K562 (cell line): ENCODE results near the gene BRICD5. TPM values are rescaled to one million over a fixed set of nuclear protein-coding genes. Genes with fewer than 3 reads are reported as not detected.

ENCODE experiments used
- ARID2 ChIP-seq: fragments of 450-650 bp; IDR thresholded peaks from 2 replicates; pipeline ENCODE4 v1.6.1; 2017; ENCODE audit warnings: antibody characterized with exemption, mild to moderate bottlenecking
- BHLHE40 ChIP-seq: IDR thresholded peaks from 2 replicates; pipeline ENCODE4 v1.6.1; 2011; ENCODE audit warnings: low read length, improper control_type of control experiment
- CCAR2 ChIP-seq: fragments of 200-400 bp; formaldehyde crosslinking; IDR thresholded peaks from 2 replicates; pipeline ENCODE4 v1.6.1; 2017; ENCODE audit warnings: mild to moderate bottlenecking, low read depth, low read length
- ELF2 ChIP-seq: fragments of 250-450 bp; sonication (Bioruptor Pico); IDR thresholded peaks from 2 replicates; pipeline ENCODE4 v1.5.0; 2021; ENCODE audit warnings: mild to moderate bottlenecking
- EP300 ChIP-seq: IDR thresholded peaks from 2 replicates; pipeline ENCODE4 v1.6.1; 2012; ENCODE audit warnings: low read length, improper control_type of control experiment
- FOXA3 ChIP-seq, 2 experiments: fragments of 450-650 bp in 1 of 2; sonication (generic) in 1 of 2; formaldehyde crosslinking; IDR thresholded peaks in 1 of 2; conservative IDR thresholded peaks in 1 of 2; 2 replicates each; pipeline versions ENCODE4 v1.4.0 to v1.8.0; 2020 to 2022; ENCODE audit warnings: mild to moderate bottlenecking in 2 of 2, missing genetic modification reagents in 1 of 2
- HNRNPK ChIP-seq: fragments of 200-400 bp; formaldehyde crosslinking; IDR thresholded peaks from one replicate; pipeline ENCODE4 v1.6.1; 2018; ENCODE audit warnings: mild to moderate bottlenecking, low read depth, low read length; ENCODE audit not compliant: poor library complexity, severe bottlenecking
- HNRNPL ChIP-seq: fragments of 200-400 bp; formaldehyde crosslinking; IDR thresholded peaks from 2 replicates; pipeline ENCODE4 v1.6.1; 2017; ENCODE audit warnings: low read depth, mild to moderate bottlenecking, low read length
- MTA2 ChIP-seq: fragments of 450-650 bp; IDR thresholded peaks from 2 replicates; pipeline ENCODE4 v1.6.1; 2016; ENCODE audit warnings: low read depth
- NFXL1 ChIP-seq: fragments of 450-650 bp; formaldehyde crosslinking; IDR thresholded peaks from 2 replicates; pipeline ENCODE4 v1.4.0; 2021; ENCODE audit warnings: mild to moderate bottlenecking
- POLR2H ChIP-seq: IDR thresholded peaks from 2 replicates; pipeline ENCODE4 v1.6.1; 2016; ENCODE audit warnings: missing genetic modification characterization, low read depth, mild to moderate bottlenecking, control low read depth, missing compliant biosample characterization, moderate library complexity
- PRMT5 ChIP-seq: sonication (generic); formaldehyde crosslinking; IDR thresholded peaks from 2 replicates; pipeline ENCODE4 v1.5.0; 2020; ENCODE audit warnings: missing genetic modification reagents
- RFX5 ChIP-seq: IDR thresholded peaks from 2 replicates; pipeline ENCODE4 v1.6.1; 2011; ENCODE audit warnings: low read depth, mild to moderate bottlenecking, improper control_type of control experiment, low read length
- SMARCB1 ChIP-seq: IDR thresholded peaks from 2 replicates; pipeline ENCODE4 v1.6.1; 2011; ENCODE audit warnings: improper control_type of control experiment, low read depth; ENCODE audit not compliant: insufficient read length
- TOE1 ChIP-seq, 2 experiments: fragments of 450-650 bp in 1 of 2; sonication (generic) in 1 of 2; formaldehyde crosslinking in 1 of 2; IDR thresholded peaks; 2 replicates each; pipeline versions ENCODE4 v1.7.1 to v1.8.0; 2016 to 2022; ENCODE audit warnings: borderline replicate concordance in 2 of 2, mild to moderate bottlenecking in 2 of 2, antibody characterized with exemption in 1 of 2, inconsistent platforms in 1 of 2, low read depth in 1 of 2, missing genetic modification reagents in 1 of 2, moderate library complexity in 1 of 2
- ZBTB8A ChIP-seq: fragments of 450-650 bp; IDR thresholded peaks from 2 replicates; pipeline ENCODE4 v1.6.1; 2018; ENCODE audit warnings: mild to moderate bottlenecking, moderate library complexity; ENCODE audit not compliant: partially characterized antibody
- ZC3H11A ChIP-seq: IDR thresholded peaks from 2 replicates; pipeline ENCODE4 v1.6.1; 2012; ENCODE audit warnings: low read depth, low read length, improper control_type of control experiment
- ZNF282 ChIP-seq: sonication (generic); formaldehyde crosslinking; IDR thresholded peaks from 2 replicates; pipeline ENCODE4 v1.8.1; 2023; ENCODE audit warnings: missing genetic modification reagents
- ZNF507 ChIP-seq: conservative IDR thresholded peaks from 2 replicates; pipeline ENCODE4 v1.6.1; 2017; ENCODE audit warnings: missing genetic modification characterization, missing compliant biosample characterization
- polyA plus RNA-seq, 8 experiments: library from polyadenylated mRNA; depleted of rRNA in 4 of 8; stranded (reverse) in 5 of 8; unstranded in 3 of 8; fragments of >200 nt; fragmentation: Nextera tagmentation in 2 of 8; fragmentation: Illumina TruSeq in 1 of 8; extraction: Ambion mirVana in 2 of 8; extraction: Trizol in 1 of 8; gene quantifications; 2 replicates each; pipeline versions ENCODE4 v1.2.1 to v1.2.3, GENCODE V29; 2011 to 2014; ENCODE audit warnings: inconsistent platforms in 1 of 8, missing spikeins in 1 of 8
- total RNA-seq, 7 experiments: library from RNA; depleted of rRNA in 6 of 7; stranded (reverse); fragments of >200 nt in 6 of 7; fragmentation: Illumina TruSeq in 2 of 7; extraction: Trizol in 2 of 7; gene quantifications; 2 replicates each; pipeline versions ENCODE4 v1.2.1 to v1.2.3, GENCODE V29; 2011 to 2021; ENCODE audit warnings: low replicate concordance in 1 of 7
- TF ChIP-seq, protein P1 (sequence below), 2 experiments: fragments of 450-650 bp in 1 of 2; IDR thresholded peaks; 2 replicates each; pipeline ENCODE4 v1.6.1; 2011 to 2017; ENCODE audit warnings: low read depth in 2 of 2, antibody characterized with exemption in 1 of 2, borderline replicate concordance in 1 of 2, low read length in 1 of 2, mild to moderate bottlenecking in 1 of 2, mixed read lengths in 1 of 2; ENCODE audit not compliant: control insufficient read depth in 1 of 2

BRICD5 gene
- total and polyA plus RNA-seq, 9 of the 15 experiments (the other 6 are each of a cell fraction or from before 2014, with no cell fraction given) = 0.24 to 15.1 (median 2.4) TPM; not detected in 1

DNA sequence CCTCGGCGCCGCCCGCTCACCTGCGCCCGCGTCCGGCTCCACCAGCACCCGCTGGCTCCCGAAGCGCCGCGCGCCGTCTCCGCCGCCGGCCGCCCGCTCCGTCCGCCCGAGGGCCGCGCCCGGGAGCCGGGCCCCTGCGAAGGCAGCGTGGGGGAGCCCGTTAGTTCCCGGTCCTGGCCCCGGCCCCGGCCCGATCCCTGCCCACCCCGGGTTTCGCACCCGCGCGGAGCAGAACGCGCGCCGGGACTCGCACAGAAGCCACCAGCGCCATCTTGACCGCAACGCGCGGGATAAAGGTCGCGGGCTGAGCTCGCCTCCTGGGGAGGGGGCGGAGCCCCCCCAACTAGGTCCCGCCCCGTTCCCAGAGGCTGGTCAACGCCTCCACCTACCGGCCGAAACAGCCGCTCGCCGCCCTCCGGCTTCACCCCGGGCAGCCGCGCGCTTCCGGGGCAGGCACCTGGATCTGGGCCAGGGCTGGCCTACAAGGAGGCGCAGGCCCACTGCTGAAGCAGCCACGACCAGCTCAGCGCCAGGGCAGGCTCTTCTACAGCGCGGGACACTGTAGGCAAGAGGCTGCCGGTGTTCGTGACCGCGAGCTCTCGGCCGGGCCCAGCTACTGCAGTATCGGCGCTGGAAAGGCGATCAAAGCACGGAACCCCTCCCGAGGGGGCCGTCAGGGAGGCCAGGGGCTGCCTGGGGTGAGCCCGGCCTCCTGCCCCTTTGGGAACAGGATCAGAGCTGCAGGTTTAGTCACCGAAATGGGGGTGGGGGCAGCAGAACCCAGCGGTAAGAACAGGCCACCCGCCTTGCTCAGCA is 40.8 kb upstream of the BRICD5 start, which contains the start of gene ECI1 (continued):
- TF ChIP-seq ZBTB8A (no peak), TOE1 (IDR thresholded peaks at IDR 0.05; ENCODE audit: borderline replicate concordance) (peak; percentile 55; the same call in 1 of the 2 replicates), TOE1 (CRISPR knock-in tag; IDR thresholded peaks at IDR 0.05; ENCODE audit: borderline replicate concordance, low read depth) (no peak), ELF2 (peak; percentile 71), MTA2 (no peak), HNRNPK (no peak), ZNF507 (no peak), ZNF282 (no peak), POLR2H (tag) (peak; percentile 90), PRMT5 (CRISPR knock-in tag) (no peak), EP300 (peak; percentile 34; the same call in 1 of the 2 replicates), FOXA3 (CRISPR knock-in tag; conservative IDR thresholded peaks at IDR 0.05 in 1 of 2, IDR thresholded peaks at IDR 0.05 in 1 of 2) (no peak), ARID2 (0 out of 2 replicates have a peak, but pooled peaks have one; percentile 16), BHLHE40 (peak; percentile 44; the same call in 1 of the 2 replicates), RFX5 (no peak), NFXL1 (CRISPR knock-in tag) (no peak), HNRNPL (peak; percentile 98), CCAR2 (no peak), SMARCB1 (no peak), ZC3H11A (no peak)
- TF ChIP-seq, protein P1, sequence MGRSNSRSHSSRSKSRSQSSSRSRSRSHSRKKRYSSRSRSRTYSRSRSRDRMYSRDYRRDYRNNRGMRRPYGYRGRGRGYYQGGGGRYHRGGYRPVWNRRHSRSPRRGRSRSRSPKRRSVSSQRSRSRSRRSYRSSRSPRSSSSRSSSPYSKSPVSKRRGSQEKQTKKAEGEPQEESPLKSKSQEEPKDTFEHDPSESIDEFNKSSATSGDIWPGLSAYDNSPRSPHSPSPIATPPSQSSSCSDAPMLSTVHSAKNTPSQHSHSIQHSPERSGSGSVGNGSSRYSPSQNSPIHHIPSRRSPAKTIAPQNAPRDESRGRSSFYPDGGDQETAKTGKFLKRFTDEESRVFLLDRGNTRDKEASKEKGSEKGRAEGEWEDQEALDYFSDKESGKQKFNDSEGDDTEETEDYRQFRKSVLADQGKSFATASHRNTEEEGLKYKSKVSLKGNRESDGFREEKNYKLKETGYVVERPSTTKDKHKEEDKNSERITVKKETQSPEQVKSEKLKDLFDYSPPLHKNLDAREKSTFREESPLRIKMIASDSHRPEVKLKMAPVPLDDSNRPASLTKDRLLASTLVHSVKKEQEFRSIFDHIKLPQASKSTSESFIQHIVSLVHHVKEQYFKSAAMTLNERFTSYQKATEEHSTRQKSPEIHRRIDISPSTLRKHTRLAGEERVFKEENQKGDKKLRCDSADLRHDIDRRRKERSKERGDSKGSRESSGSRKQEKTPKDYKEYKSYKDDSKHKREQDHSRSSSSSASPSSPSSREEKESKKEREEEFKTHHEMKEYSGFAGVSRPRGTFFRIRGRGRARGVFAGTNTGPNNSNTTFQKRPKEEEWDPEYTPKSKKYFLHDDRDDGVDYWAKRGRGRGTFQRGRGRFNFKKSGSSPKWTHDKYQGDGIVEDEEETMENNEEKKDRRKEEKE (IDR thresholded peaks at IDR 0.05; ENCODE audit: borderline replicate concordance in 1 of 2, control insufficient read depth in 1 of 2, low read depth in 2 of 2, low read length in 1 of 2) = 0 out of 4 replicates have a peak, but pooled peaks of 1 of the 2 experiments have one; percentile 50
